Loucy (cell line): Measurements from ENCODE around the gene C22orf42.

Experiments used
- H2AFZ ChIP-seq: fragments of 200-600 bp; sonication (generic); 2 replicates; pipeline ENCODE4 v1.6.0; 2016; ENCODE audit warnings: antibody characterized with exemption, mild to moderate bottlenecking, low read length, moderate library complexity
- H3F3A ChIP-seq: fragments of 200-600 bp; 2 replicates; pipeline ENCODE4 v1.6.0; 2016; ENCODE audit warnings: antibody characterized with exemption, low read depth, mild to moderate bottlenecking
- H3K27me3 ChIP-seq: fragments of 200-600 bp; sonication (generic); 2 replicates; pipeline ENCODE4 v1.6.1; 2014; ENCODE audit warnings: low read length, mild to moderate bottlenecking; ENCODE audit not compliant: insufficient read depth, poor library complexity, severe bottlenecking
- H3K36me3 ChIP-seq: fragments of 200-600 bp; sonication (generic); 2 replicates; pipeline ENCODE4 v1.6.1; 2016; ENCODE audit warnings: low read length; ENCODE audit not compliant: insufficient read depth
- H3K4me1 ChIP-seq: fragments of 200-600 bp; sonication (generic); 2 replicates; pipeline ENCODE4 v1.5.1; 2014; ENCODE audit warnings: low read length, mild to moderate bottlenecking; ENCODE audit not compliant: insufficient read depth, poor library complexity, severe bottlenecking
- H3K4me2 ChIP-seq: fragments of 200-600 bp; sonication (generic); 2 replicates; pipeline ENCODE4 v1.6.0; 2014; ENCODE audit warnings: antibody characterized with exemption, low read length, low read depth, mild to moderate bottlenecking; ENCODE audit not compliant: poor library complexity, severe bottlenecking
- H3K4me3 ChIP-seq: fragments of 200-600 bp; sonication (generic); 2 replicates; pipeline ENCODE4 v1.5.1; 2014; ENCODE audit warnings: low read length, mild to moderate bottlenecking, mixed read lengths; ENCODE audit not compliant: poor library complexity, severe bottlenecking
- H3K79me2 ChIP-seq: fragments of 200-600 bp; sonication (generic); 2 replicates; pipeline ENCODE4 v1.6.1; 2014; ENCODE audit warnings: low read length; ENCODE audit not compliant: insufficient read depth
- H3K9ac ChIP-seq: fragments of 200-600 bp; sonication (generic); 2 replicates; pipeline ENCODE4 v1.6.0; 2014; ENCODE audit warnings: mild to moderate bottlenecking, low read depth, low read length, moderate library complexity; ENCODE audit not compliant: poor library complexity, severe bottlenecking
- H3K9me2 ChIP-seq: fragments of 200-600 bp; sonication (generic); replicated peaks from 2 replicates; pipeline ENCODE4 v1.6.1; 2016; ENCODE audit warnings: low read depth, low read length, mixed read lengths
- H3K9me3 ChIP-seq: fragments of 200-600 bp; sonication (generic); 2 replicates; pipeline ENCODE4 v1.6.1; 2014; ENCODE audit warnings: mild to moderate bottlenecking, antibody characterized with exemption, low read length, low read depth; ENCODE audit not compliant: insufficient read depth
- H4K20me1 ChIP-seq: fragments of 200-600 bp; sonication (generic); 2 replicates; pipeline ENCODE4 v1.6.0; 2014; ENCODE audit warnings: antibody characterized with exemption, low read length, mild to moderate bottlenecking; ENCODE audit not compliant: insufficient read depth, poor library complexity, severe bottlenecking
- EZH2phosphoT487 ChIP-seq: fragments of 200-600 bp; IDR thresholded peaks from 2 replicates; pipeline ENCODE4 v1.6.1; 2018; ENCODE audit warnings: antibody characterized with exemption, mild to moderate bottlenecking, moderate library complexity, borderline replicate concordance
- TF ChIP-seq, protein P1 (sequence below): fragments of 200-600 bp; sonication (generic); conservative IDR thresholded peaks from 2 replicates; pipeline ENCODE4 v1.5.1; 2014; ENCODE audit warnings: mild to moderate bottlenecking, antibody characterized with exemption, low read length

C22orf42 gene

DNA sequence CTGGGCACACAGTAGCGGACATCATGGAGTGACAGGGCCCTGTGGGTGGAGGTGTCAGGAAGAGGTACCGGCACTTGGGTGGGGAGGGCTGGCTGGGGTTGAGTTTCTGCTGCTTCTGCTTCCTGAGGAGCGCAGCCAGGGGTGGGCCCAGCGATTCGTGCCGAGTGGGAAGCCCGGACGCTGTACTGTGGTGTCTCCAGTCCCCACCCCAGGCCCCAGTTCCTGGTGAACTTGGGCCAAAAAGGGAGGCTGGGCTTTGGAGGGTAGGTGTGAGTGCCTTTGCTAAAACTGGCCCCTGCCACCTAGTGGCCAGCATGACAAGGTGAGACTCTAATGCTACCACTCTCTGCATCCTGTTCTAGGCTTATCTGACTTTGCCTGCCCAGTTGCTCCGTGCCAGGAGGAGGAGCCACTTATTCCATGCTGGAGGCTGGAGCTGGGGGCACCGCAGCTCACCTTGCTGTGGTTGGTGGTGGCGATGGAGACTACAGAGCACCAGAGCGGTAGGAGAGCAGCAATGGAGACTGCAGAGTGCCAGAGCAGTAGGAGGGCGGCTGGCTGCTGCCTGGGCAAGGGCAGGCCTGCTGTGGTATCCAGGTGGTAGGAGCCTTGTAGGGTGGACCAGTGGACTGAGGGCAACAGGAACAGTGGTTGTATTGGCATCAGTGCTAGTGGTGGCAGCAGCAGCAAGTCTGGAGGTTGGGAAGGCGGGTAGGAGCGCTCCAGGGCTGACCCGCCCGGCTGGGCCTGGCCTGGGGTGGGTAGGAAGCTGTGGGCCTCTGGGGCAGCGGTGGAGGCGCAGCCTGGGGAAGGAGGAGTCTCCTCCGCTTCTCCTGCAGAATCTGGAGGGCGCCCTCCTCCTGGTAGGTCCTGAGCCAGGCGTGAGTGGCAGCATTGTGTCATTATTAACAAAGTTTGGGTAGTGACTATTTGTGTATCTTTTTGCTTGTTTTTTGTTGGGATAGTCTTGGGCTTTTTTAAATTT, 48.0 kb upstream of the C22orf42 start:
- Histone ChIP-seq H3K4me3 (no peak overlapping the region), H3K9me3 (no peaks in the 10 kb centered on the region), H3K27me3 (no peaks in the 10 kb centered on the region), H3K36me3 (no peaks in the 10 kb centered on the region), H2AFZ (no peak overlapping the region), H3K4me2 (no peak overlapping the region), H4K20me1 (no peaks in the 10 kb centered on the region), H3F3A (no peaks in the 10 kb centered on the region), H3K4me1 (no peaks in the 10 kb centered on the region), H3K9ac (no peak overlapping the region), H3K79me2 (no peaks in the 10 kb centered on the region), H3K9me2 (no peaks in the 10 kb centered on the region)
- TF ChIP-seq, protein P1, sequence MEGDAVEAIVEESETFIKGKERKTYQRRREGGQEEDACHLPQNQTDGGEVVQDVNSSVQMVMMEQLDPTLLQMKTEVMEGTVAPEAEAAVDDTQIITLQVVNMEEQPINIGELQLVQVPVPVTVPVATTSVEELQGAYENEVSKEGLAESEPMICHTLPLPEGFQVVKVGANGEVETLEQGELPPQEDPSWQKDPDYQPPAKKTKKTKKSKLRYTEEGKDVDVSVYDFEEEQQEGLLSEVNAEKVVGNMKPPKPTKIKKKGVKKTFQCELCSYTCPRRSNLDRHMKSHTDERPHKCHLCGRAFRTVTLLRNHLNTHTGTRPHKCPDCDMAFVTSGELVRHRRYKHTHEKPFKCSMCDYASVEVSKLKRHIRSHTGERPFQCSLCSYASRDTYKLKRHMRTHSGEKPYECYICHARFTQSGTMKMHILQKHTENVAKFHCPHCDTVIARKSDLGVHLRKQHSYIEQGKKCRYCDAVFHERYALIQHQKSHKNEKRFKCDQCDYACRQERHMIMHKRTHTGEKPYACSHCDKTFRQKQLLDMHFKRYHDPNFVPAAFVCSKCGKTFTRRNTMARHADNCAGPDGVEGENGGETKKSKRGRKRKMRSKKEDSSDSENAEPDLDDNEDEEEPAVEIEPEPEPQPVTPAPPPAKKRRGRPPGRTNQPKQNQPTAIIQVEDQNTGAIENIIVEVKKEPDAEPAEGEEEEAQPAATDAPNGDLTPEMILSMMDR: peak; percentile 69
- no peak for TF ChIP-seq EZH2phosphoT487

DNA sequence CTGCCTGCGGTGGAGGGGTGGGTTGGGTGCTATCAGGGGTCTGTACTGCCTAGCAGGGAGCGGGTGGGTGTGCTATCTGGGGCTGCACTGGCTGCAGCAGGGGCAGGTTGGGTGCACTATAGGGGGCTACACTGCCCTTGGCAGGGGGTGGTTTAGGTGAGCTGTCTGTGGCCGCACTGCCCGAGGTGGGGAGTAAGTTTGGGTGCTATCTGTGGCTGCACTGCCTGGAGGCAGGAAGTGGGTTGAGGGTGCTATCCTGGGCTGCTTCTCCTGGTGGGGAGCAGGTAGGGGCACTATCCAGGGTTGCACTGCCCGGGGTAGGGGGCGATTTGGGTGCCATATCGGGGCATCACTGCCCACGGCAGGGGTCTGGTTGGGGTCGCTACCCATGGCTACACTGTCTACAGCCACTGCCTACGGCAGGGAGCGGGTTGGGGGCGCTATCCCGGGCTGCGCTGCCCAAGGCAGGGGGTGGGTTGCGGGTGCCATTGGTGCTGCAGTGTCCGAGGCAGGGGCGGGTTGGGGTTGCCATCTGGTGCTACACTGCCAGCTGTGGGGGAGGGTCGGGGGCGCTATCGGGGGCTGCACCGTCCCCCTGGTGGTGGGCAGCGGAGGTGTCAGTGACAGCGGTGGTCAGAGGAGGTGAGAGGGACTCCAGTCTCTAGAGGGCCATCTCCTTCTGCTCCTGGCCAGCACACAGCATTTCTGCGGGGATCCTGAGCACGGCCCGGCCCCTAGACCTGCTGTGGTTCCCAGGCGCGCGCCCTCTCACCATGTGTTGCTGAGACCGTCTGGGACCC, 47.1 kb upstream of the C22orf42 start:
- H3K9me2 ChIP-seq: no peaks in the 10 kb centered on the region
- no peaks in the 10 kb centered on the region for H3K9me3 ChIP-seq
- TF ChIP-seq, protein P1: no peak
- no peak for TF ChIP-seq EZH2phosphoT487
- H3K9ac ChIP-seq: no peak overlapping the region
- no peak overlapping the region for H3K4me3 ChIP-seq
- no peaks in the 10 kb centered on the region for H3F3A ChIP-seq
- no peaks in the 10 kb centered on the region for H3K79me2 ChIP-seq
- no peaks in the 10 kb centered on the region for H3K4me1 ChIP-seq
- H4K20me1 ChIP-seq: no peaks in the 10 kb centered on the region
- no peaks in the 10 kb centered on the region for H3K36me3 ChIP-seq
- no peaks in the 10 kb centered on the region for H3K27me3 ChIP-seq
- no peak overlapping the region for H3K4me2 ChIP-seq
- H2AFZ ChIP-seq: no peak overlapping the region

DNA sequence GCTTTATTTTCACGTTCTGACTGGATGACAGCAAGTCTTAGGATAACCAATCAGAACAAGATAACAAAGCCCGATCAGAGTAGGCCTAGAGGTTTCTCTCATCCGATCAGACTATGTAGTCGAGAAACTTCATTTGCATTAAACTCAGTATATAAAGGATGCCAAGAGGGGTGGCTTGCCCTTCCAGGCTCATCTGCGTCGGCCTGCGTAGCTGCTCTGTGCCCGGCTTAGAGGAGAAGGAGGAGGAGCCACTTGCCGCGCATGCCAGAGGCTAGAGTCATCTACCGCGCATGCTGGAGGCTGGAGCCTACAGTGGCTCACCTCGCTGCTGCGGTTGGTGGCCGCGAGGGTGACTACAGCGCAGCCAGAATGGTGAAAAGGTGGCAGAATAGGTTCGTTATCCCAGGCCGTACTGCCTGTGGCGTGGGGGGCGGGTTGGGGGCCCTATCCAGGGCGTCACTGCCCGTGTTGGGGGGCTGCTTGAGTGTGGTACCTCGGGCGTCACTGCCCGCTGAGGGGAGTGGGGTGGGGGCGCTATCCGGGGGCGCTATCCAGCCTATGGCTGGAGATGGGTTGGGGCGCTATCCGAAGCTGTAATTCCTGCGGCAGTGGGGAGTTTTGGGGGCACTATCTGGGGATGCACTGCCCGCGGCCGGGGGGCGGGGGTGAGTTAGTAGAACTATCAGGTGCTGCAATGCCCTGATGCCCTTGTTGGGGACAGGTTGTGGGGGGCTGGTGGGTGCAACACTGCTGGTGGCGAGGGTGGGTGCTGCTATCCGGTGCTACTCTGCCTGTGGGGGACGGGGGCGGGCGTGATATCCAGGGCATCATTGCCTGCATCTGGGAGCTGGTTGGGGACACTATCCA, 46.0 kb upstream of the C22orf42 start, which contains the start of gene RFPL2:
TSS of gene RFPL2 (minus strand) at position 218 of the 867 bp plus-strand sequence. CDS start 2,622 bp downstream, outside the sequence.
- no peaks in the 10 kb centered on the region for H3F3A ChIP-seq
- H3K9me2 ChIP-seq: no peaks in the 10 kb centered on the region
- H3K9ac ChIP-seq: no peak within 1 kb of the TSS
- H3K79me2 ChIP-seq: no peaks in the 10 kb centered on the region
- H3K4me2 ChIP-seq: no peak within 1 kb of the TSS
- no peaks in the 10 kb centered on the region for H3K36me3 ChIP-seq
- peaks cover 3% of the 10 kb centered on the region for H3K4me1 ChIP-seq
- no peak within 1 kb of the TSS for H2AFZ ChIP-seq
- no peak within 1 kb of the TSS for H3K4me3 ChIP-seq
- no peaks in the 10 kb centered on the region for H3K9me3 ChIP-seq
- no peaks in the 10 kb centered on the region for H4K20me1 ChIP-seq
- no peak for TF ChIP-seq EZH2phosphoT487
- TF ChIP-seq, protein P1: no peak
- no peaks in the 10 kb centered on the region for H3K27me3 ChIP-seq
